H1 (cell line): Measurements from ENCODE around the gene SYTL2. TPM values are rescaled to one million over a fixed set of nuclear protein-coding genes. Genes with fewer than 3 reads are reported as not detected.

Experiments used
- CTCF ChIA-PET: fragments of 300-600 bp; sonication (Branson Sonifier 250); formaldehyde crosslinking; loops from one replicate; lab custom pipeline; 2021; ENCODE audit not compliant: partially characterized antibody; lab: Charles Lee
- POLR2A ChIA-PET: fragments of 300-600 bp; sonication (Branson Sonifier 250); formaldehyde crosslinking; loops from one replicate; lab custom pipeline; 2021; ENCODE audit warnings: inconsistent platforms; ENCODE audit not compliant: partially characterized antibody; lab: Charles Lee
- DNase-seq, 2 experiments: peaks; one replicate each; pipeline versions ENCODE4 v3.0.0 to v3.0.0-alpha.2; 2010 to 2022; ENCODE audit warnings: low spot score in 2 of 2, low read depth in 1 of 2, mixed read lengths in 1 of 2
- FAIRE-seq: peaks from 2 replicates; lab custom pipeline; 2011; peaks lifted over from hg19 to GRCh38; lab: Jason Lieb, UNC
- H2AFZ ChIP-seq: 2 replicates; pipeline ENCODE4 v1.8.1; 2012; ENCODE audit warnings: low read length, inconsistent platforms
- H2AK5ac ChIP-seq: 2 replicates; pipeline ENCODE4 v1.6.1; 2013; ENCODE audit warnings: low read depth, low read length
- H2BK120ac ChIP-seq: replicated peaks from 2 replicates; pipeline ENCODE3; 2013; ENCODE audit warnings: low read depth, low read length, inconsistent platforms
- H2BK12ac ChIP-seq: 2 replicates; pipeline ENCODE4 v1.6.1; 2013; ENCODE audit warnings: low read depth, low read length
- H2BK15ac ChIP-seq: 2 replicates; pipeline ENCODE4 v1.6.1; 2013; ENCODE audit warnings: low read length
- H2BK20ac ChIP-seq: 2 replicates; pipeline ENCODE4 v1.6.1; 2013; ENCODE audit warnings: low read length
- H2BK5ac ChIP-seq: 2 replicates; pipeline ENCODE4 v1.6.1; 2013; ENCODE audit warnings: low read depth, low read length
- H3K14ac ChIP-seq: 2 replicates; pipeline ENCODE4 v1.6.1; 2013; ENCODE audit warnings: inconsistent platforms; ENCODE audit not compliant: insufficient read length
- H3K18ac ChIP-seq: 2 replicates; pipeline ENCODE4 v1.6.1; 2013; ENCODE audit warnings: low read length; ENCODE audit errors: extremely low read depth
- H3K23ac ChIP-seq: 2 replicates; pipeline ENCODE4 v1.6.1; 2013; ENCODE audit warnings: inconsistent platforms; ENCODE audit not compliant: insufficient read length
- H3K23me2 ChIP-seq: 2 replicates; pipeline ENCODE4 v1.6.1; 2013; ENCODE audit warnings: low read depth, low read length
- H3K27ac ChIP-seq: 2 replicates; pipeline ENCODE4 v1.6.1; 2011; ENCODE audit warnings: low read depth, low read length, inconsistent platforms
- H3K27me3 ChIP-seq, 4 experiments: replicated peaks in 1 of 4; 1 replicate in 1 of 4; 2 replicates in 3 of 4; pipeline versions ENCODE4 v1.6.1 to v1.8.1; 2011 to 2013; ENCODE audit warnings: low read length in 3 of 4, mild to moderate bottlenecking in 3 of 4, inconsistent platforms in 2 of 4, mixed read lengths in 2 of 4, moderate library complexity in 1 of 4; ENCODE audit not compliant: control insufficient read depth in 3 of 4, insufficient read depth in 3 of 4; ENCODE audit errors: extremely low read depth in 1 of 4
- H3K36me3 ChIP-seq, 4 experiments: 2 replicates each; pipeline versions ENCODE4 v1.6.1 to v1.8.1; 2011 to 2013; ENCODE audit warnings: mild to moderate bottlenecking in 4 of 4, low read length in 3 of 4, moderate library complexity in 2 of 4, control low read depth in 1 of 4, inconsistent platforms in 1 of 4; ENCODE audit not compliant: insufficient read depth in 4 of 4, control insufficient read depth in 2 of 4
- H3K4ac ChIP-seq: replicated peaks from 2 replicates; pipeline ENCODE3; 2013; ENCODE audit warnings: low read length, low read depth, mixed read lengths, inconsistent platforms; ENCODE audit not compliant: insufficient read length
- H3K4me1 ChIP-seq, 4 experiments: replicated peaks in 1 of 4; 1 replicate in 1 of 4; 2 replicates in 3 of 4; pipeline versions ENCODE4 v1.6.1 to v1.8.1; 2011 to 2013; ENCODE audit warnings: low read length in 3 of 4, inconsistent platforms in 2 of 4, mixed read lengths in 1 of 4; ENCODE audit not compliant: insufficient read depth in 4 of 4, control insufficient read depth in 3 of 4
- H3K4me2 ChIP-seq, 2 experiments: 2 replicates each; pipeline versions ENCODE4 v1.6.1 to v1.8.1; 2011 to 2013; ENCODE audit warnings: low read depth in 2 of 2, low read length in 2 of 2, control low read depth in 1 of 2, inconsistent platforms in 1 of 2, mild to moderate bottlenecking in 1 of 2; ENCODE audit not compliant: insufficient read depth in 1 of 2
- H3K4me3 ChIP-seq, 4 experiments: fragments of 200-600, 300-600 bp in 1 of 4; sonication (generic), shearing (Covaris generic), sonication (Bioruptor Twin) in 1 of 4; 2 replicates each; pipeline versions ENCODE4 v1.5.1 to v1.8.1; 2011 to 2016; ENCODE audit warnings: low read length in 4 of 4, low read depth in 3 of 4, control low read depth in 2 of 4, inconsistent platforms in 2 of 4, mild to moderate bottlenecking in 2 of 4, mixed read lengths in 1 of 4, moderate library complexity in 1 of 4; ENCODE audit not compliant: insufficient read depth in 2 of 4; ENCODE audit errors: extremely low read depth in 1 of 4
- H3K56ac ChIP-seq: replicated peaks from 2 replicates; pipeline ENCODE3; 2013; ENCODE audit warnings: low read depth, mild to moderate bottlenecking, mixed read lengths, low read length, inconsistent platforms; ENCODE audit not compliant: insufficient read length
- H3K79me1 ChIP-seq: 2 replicates; pipeline ENCODE4 v1.6.1; 2013; ENCODE audit warnings: low read depth, low read length, control low read depth
- H3K79me2 ChIP-seq, 2 experiments: 2 replicates each; pipeline versions ENCODE4 v1.6.1 to v1.8.1; 2012 to 2013; ENCODE audit warnings: low read length in 2 of 2, mild to moderate bottlenecking in 2 of 2, inconsistent platforms in 1 of 2; ENCODE audit not compliant: insufficient read depth in 2 of 2, control insufficient read depth in 1 of 2
- H3K9ac ChIP-seq, 4 experiments: replicated peaks in 1 of 4; 1 replicate in 1 of 4; 2 replicates in 3 of 4; pipeline versions ENCODE4 v1.6.1 to v1.8.1; 2011 to 2013; ENCODE audit warnings: low read depth in 3 of 4, low read length in 3 of 4, control low read depth in 2 of 4, mild to moderate bottlenecking in 2 of 4, moderate library complexity in 2 of 4, inconsistent platforms in 1 of 4; ENCODE audit errors: extremely low read depth in 1 of 4
- H3K9me3 ChIP-seq, 2 experiments: 2 replicates each; pipeline versions ENCODE4 v1.6.1 to v1.8.1; 2012 to 2013; ENCODE audit warnings: mild to moderate bottlenecking in 2 of 2, moderate library complexity in 2 of 2, control low read depth in 1 of 2, inconsistent platforms in 1 of 2, low read depth in 1 of 2, low read length in 1 of 2, mixed read lengths in 1 of 2; ENCODE audit not compliant: insufficient read depth in 2 of 2
- H4K20me1 ChIP-seq, 2 experiments: replicated peaks in 1 of 2; 2 replicates each; pipeline versions ENCODE3 to v1.8.1; 2011 to 2013; ENCODE audit warnings: inconsistent platforms in 2 of 2, low read length in 2 of 2, mild to moderate bottlenecking in 1 of 2; ENCODE audit not compliant: insufficient read depth in 2 of 2, control insufficient read depth in 1 of 2
- H4K5ac ChIP-seq: 2 replicates; pipeline ENCODE4 v1.6.1; 2013; ENCODE audit warnings: low read length, low read depth, mixed read lengths, inconsistent platforms; ENCODE audit not compliant: insufficient read length
- H4K8ac ChIP-seq: 2 replicates; pipeline ENCODE4 v1.8.0; 2013; ENCODE audit warnings: mild to moderate bottlenecking, moderate library complexity, low read length, inconsistent platforms; ENCODE audit not compliant: insufficient read depth; ENCODE audit errors: extremely low read depth
- H4K91ac ChIP-seq: replicated peaks from 2 replicates; pipeline ENCODE3; 2013; ENCODE audit warnings: low read length, mixed read lengths, inconsistent platforms; ENCODE audit not compliant: insufficient read length
- ASH2L ChIP-seq: fragments of 200-600, 300-600 bp; sonication (generic); IDR thresholded peaks from one replicate; pipeline ENCODE4 v1.7.1; 2017; ENCODE audit warnings: low read length
- WGBS, 2 experiments: shearing (Covaris generic) in 1 of 2; methylation state at CpG; one replicate each; pipeline versions ENCODE4 v1.1.6 to v1.1.7; 2013 to 2015; ENCODE audit warnings: low lambda C conversion rate in 2 of 2, mixed read lengths in 2 of 2, inconsistent platforms in 1 of 2, low coverage in 1 of 2, missing lambda C conversion rate in 1 of 2; ENCODE audit not compliant: insufficient replicate concordance in 2 of 2, insufficient coverage in 1 of 2, insufficient read length in 1 of 2; ENCODE audit errors: extremely low coverage in 1 of 2, missing lambda C conversion rate in 1 of 2; 5-methylcytosine and 5-hydroxymethylcytosine counted together
- polyA plus RNA-seq, 7 experiments: library from polyadenylated mRNA; depleted of rRNA in 3 of 7; stranded (reverse) in 5 of 7; unstranded in 2 of 7; fragments of >200 nt in 5 of 7; fragments of 200-250 nt in 2 of 7; gene quantifications; 1 replicate in 5 of 7; 2 replicates in 1 of 7; 4 replicates in 1 of 7; pipeline versions ENCODE4 v1.2.1 to v1.2.3, GENCODE V29; 2011 to 2013; ENCODE audit warnings: missing spikeins in 2 of 7, mixed read lengths in 2 of 7
- total RNA-seq: library from RNA; stranded (reverse); fragmentation: NEBNext Ultra II Directional; extraction: Animal tissue kit (Norgen Biotek cat#: 25700); gene quantifications from 2 replicates; pipeline ENCODE4 v1.2.1, GENCODE V29; 2021

The SYTL2 gene
- total and polyA plus RNA-seq, 2 of the 8 experiments (the other 6 are each of a cell fraction or from before 2014, with no cell fraction given): 1.3 to 9.1 TPM

- no peak overlapping the region for H3K56ac ChIP-seq
- no peaks in the 10 kb centered on the region for H3K23me2 ChIP-seq
- no peak overlapping the region for H2AFZ ChIP-seq
- no peak overlapping the region for H2BK5ac ChIP-seq
- H3K18ac ChIP-seq: no peak overlapping the region
- H2BK12ac ChIP-seq: no peak overlapping the region
- no peak overlapping the region for H2AK5ac ChIP-seq
- no peak overlapping the region for H3K9ac ChIP-seq
- H3K79me1 ChIP-seq: no peaks in the 10 kb centered on the region
- H3K14ac ChIP-seq: no peak overlapping the region
- no peak for FAIRE-seq
- H3K27me3 ChIP-seq: no peaks in the 10 kb centered on the region
- no peak overlapping the region for H3K4me2 ChIP-seq
- no peak overlapping the region for H3K27ac ChIP-seq
- peaks cover 0 to 2% (median 0%) of the 10 kb centered on the region in 4 experiments; a peak in 1 of 7 replicates for H3K4me1 ChIP-seq
- no peak overlapping the region for H4K5ac ChIP-seq
- H2BK15ac ChIP-seq: no peak overlapping the region
- no peak for DNase-seq
- H4K20me1 ChIP-seq: no peaks in the 10 kb centered on the region
- ChIA-PET POLR2A (interaction anchor here (1.6 kb wide), 1 partner anchor 10 kb away, joined by 5 read pairs; no protein-coding TSS in a partner anchor), CTCF (no interaction called here)
- H3K79me2 ChIP-seq: no peaks in the 10 kb centered on the region
- H3K9me3 ChIP-seq: no peaks in the 10 kb centered on the region
- no peak overlapping the region for H4K8ac ChIP-seq
- WGBS, 2 experiments: 98% methylated on average over 2 of the region's 2 CpGs; no CpG with 5 or more reads in 1 of the 2 experiments
- H3K4ac ChIP-seq: no peak overlapping the region
- H4K91ac ChIP-seq: no peak overlapping the region
- H2BK20ac ChIP-seq: no peak overlapping the region
- H2BK120ac ChIP-seq: no peak overlapping the region
- H3K23ac ChIP-seq: no peak overlapping the region
- H3K4me3 ChIP-seq: no peak overlapping the region
- H3K36me3 ChIP-seq: no peaks in the 10 kb centered on the region
- no peak for TF ChIP-seq ASH2L
Measured at GRCh38 chr11:85766721-85767161, 44.2 kb downstream of the SYTL2 start.
